ENCODE data around the gene RETNLB.

RETNLB gene

GRCh38 chr3:108719178-108719806 is 37.9 kb downstream of the RETNLB start:
- no peak for DNase-seq (ENCODE audit: extremely low spot score)
- ChIA-PET CTCF (no interaction called here), POLR2A (no interaction called here)
- no peak for TF ChIP-seq L3MBTL2 (conservative IDR thresholded peaks at IDR 0.05)
- no peak for TF ChIP-seq FOXA1 (IDR thresholded peaks at IDR 0.05)
- TF ChIP-seq SP1 (IDR thresholded peaks at IDR 0.05) = no peak
- no peak for TF ChIP-seq HDGF (IDR thresholded peaks at IDR 0.05; ENCODE audit: borderline replicate concordance)
- no peak for TF ChIP-seq ZNF384 (IDR thresholded peaks at IDR 0.05)
- TF ChIP-seq FOXM1 (IDR thresholded peaks at IDR 0.05; ENCODE audit: borderline replicate concordance) = no peak
- TF ChIP-seq ELF4 (IDR thresholded peaks at IDR 0.05) = no peak
- TF ChIP-seq NFRKB (IDR thresholded peaks at IDR 0.05) = no peak
- TF ChIP-seq, protein P1, sequence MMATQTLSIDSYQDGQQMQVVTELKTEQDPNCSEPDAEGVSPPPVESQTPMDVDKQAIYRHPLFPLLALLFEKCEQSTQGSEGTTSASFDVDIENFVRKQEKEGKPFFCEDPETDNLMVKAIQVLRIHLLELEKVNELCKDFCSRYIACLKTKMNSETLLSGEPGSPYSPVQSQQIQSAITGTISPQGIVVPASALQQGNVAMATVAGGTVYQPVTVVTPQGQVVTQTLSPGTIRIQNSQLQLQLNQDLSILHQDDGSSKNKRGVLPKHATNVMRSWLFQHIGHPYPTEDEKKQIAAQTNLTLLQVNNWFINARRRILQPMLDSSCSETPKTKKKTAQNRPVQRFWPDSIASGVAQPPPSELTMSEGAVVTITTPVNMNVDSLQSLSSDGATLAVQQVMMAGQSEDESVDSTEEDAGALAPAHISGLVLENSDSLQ (IDR thresholded peaks at IDR 0.05) = no peak
- no peak for TF ChIP-seq BHLHE40 (IDR thresholded peaks at IDR 0.05; ENCODE audit: borderline replicate concordance)
- no peak for TF ChIP-seq SUZ12 (IDR thresholded peaks at IDR 0.05)
- TF ChIP-seq ARNT (IDR thresholded peaks at IDR 0.05) = no peak
- no peak for TF ChIP-seq FOXK2 (IDR thresholded peaks at IDR 0.05)
- TF ChIP-seq CTBP1 (IDR thresholded peaks at IDR 0.05; ENCODE audit: borderline replicate concordance) = no peak

- ChIA-PET POLR2A (no interaction called here), CTCF (no interaction called here)
- no peak for DNase-seq (ENCODE audit: extremely low spot score)
- TF ChIP-seq HDGF (IDR thresholded peaks at IDR 0.05; ENCODE audit: borderline replicate concordance) (no peak), SP1 (IDR thresholded peaks at IDR 0.05) (no peak), L3MBTL2 (conservative IDR thresholded peaks at IDR 0.05) (no peak), ARNT (IDR thresholded peaks at IDR 0.05) (no peak), FOXM1 (IDR thresholded peaks at IDR 0.05; ENCODE audit: borderline replicate concordance) (no peak), FOXA1 (IDR thresholded peaks at IDR 0.05) (no peak), FOXK2 (IDR thresholded peaks at IDR 0.05) (no peak), BHLHE40 (IDR thresholded peaks at IDR 0.05; ENCODE audit: borderline replicate concordance) (no peak), CTBP1 (IDR thresholded peaks at IDR 0.05; ENCODE audit: borderline replicate concordance) (no peak), LEF1 (IDR thresholded peaks at IDR 0.05; ENCODE audit: borderline replicate concordance) (no peak), SUZ12 (IDR thresholded peaks at IDR 0.05) (no peak)
- TF ChIP-seq, protein P1 (IDR thresholded peaks at IDR 0.05) = no peak
These were observed 38.8 kb downstream of the RETNLB start for GRCh38 chr3:108718454-108718853.

GRCh38 chr3:108713816-108714215 is 43.4 kb downstream of the RETNLB start:
- CTCF ChIA-PET = interaction anchor here (0.6 kb wide), 1 partner anchor 202 kb away, joined by 4 read pairs; no protein-coding TSS in a partner anchor
- POLR2A ChIA-PET = no interaction called here
- DNase-seq (ENCODE audit: extremely low spot score) = no peak
- TF ChIP-seq FOXM1 (IDR thresholded peaks at IDR 0.05; ENCODE audit: borderline replicate concordance) = no peak
- TF ChIP-seq NFRKB (IDR thresholded peaks at IDR 0.05) = no peak
- no peak for TF ChIP-seq HDGF (IDR thresholded peaks at IDR 0.05; ENCODE audit: borderline replicate concordance)
- no peak for TF ChIP-seq ZNF384 (IDR thresholded peaks at IDR 0.05)
- TF ChIP-seq FOXA1 (IDR thresholded peaks at IDR 0.05) = no peak
- no peak for TF ChIP-seq TARDBP (IDR thresholded peaks at IDR 0.05)
- no peak for TF ChIP-seq FOXK2 (IDR thresholded peaks at IDR 0.05)
- TF ChIP-seq L3MBTL2 (conservative IDR thresholded peaks at IDR 0.05) = no peak
- TF ChIP-seq SP1 (IDR thresholded peaks at IDR 0.05) = no peak
- no peak for TF ChIP-seq BHLHE40 (IDR thresholded peaks at IDR 0.05; ENCODE audit: borderline replicate concordance)
- no peak for TF ChIP-seq LEF1 (IDR thresholded peaks at IDR 0.05; ENCODE audit: borderline replicate concordance)
- TF ChIP-seq ELF4 (IDR thresholded peaks at IDR 0.05) = no peak
- TF ChIP-seq CTBP1 (IDR thresholded peaks at IDR 0.05; ENCODE audit: borderline replicate concordance) = no peak
- TF ChIP-seq ARNT (IDR thresholded peaks at IDR 0.05) = no peak
- TF ChIP-seq, protein P1 (IDR thresholded peaks at IDR 0.05) = no peak

- CTCF ChIA-PET = no interaction called here
- DNase-seq (ENCODE audit: extremely low spot score) = no peak
- POLR2A ChIA-PET = no interaction called here
- TF ChIP-seq, protein P1 (IDR thresholded peaks at IDR 0.05) = peak; percentile 89
- TF ChIP-seq ELF4 (IDR thresholded peaks at IDR 0.05) = no peak
These were observed 44.1 kb downstream of the RETNLB start for GRCh38 chr3:108713009-108713516.
